Tracheal epithelial cell (primary cell): ENCODE data around the gene FSTL5. TPM values are rescaled to one million over a fixed set of nuclear protein-coding genes. Genes with fewer than 3 reads are reported as not detected.

Source experiments
- total RNA-seq: library from RNA; depleted of rRNA; stranded (reverse); fragments of >200 nt; gene quantifications from 2 replicates; pipeline ENCODE4 v1.2.1, GENCODE V29; 2014

The FSTL5 gene
- not detected in 2 replicates for total RNA-seq

GRCh38 chr4:162163892-162164759 is at the start of gene FSTL5:
TSS of gene FSTL5 (minus strand) at chr4:162164000. CDS start at chr4:162111396, 52,604 bp downstream.

